HEK293 (cell line): ENCODE data around the gene ELF1.

Experiments used
- BCL11A ChIP-seq: fragments of 450-650 bp; formaldehyde crosslinking; IDR thresholded peaks from 2 replicates; pipeline ENCODE4 v1.5.1; 2016; ENCODE audit warnings: low read depth, missing biosample characterization, missing genetic modification characterization
- TCF7L2 ChIP-seq: IDR thresholded peaks from 2 replicates; pipeline ENCODE4 v1.6.1; 2011; ENCODE audit warnings: low read depth, mild to moderate bottlenecking, inconsistent platforms, low read length, moderate library complexity, borderline replicate concordance
- ZBTB49 ChIP-seq: fragments of 450-650 bp; formaldehyde crosslinking; IDR thresholded peaks from 2 replicates; pipeline ENCODE4 v1.5.1; 2016; ENCODE audit warnings: missing biosample characterization, missing genetic modification characterization, low read depth
- TF ChIP-seq, protein P1 (sequence below): fragments of 450-650 bp; formaldehyde crosslinking; optimal IDR thresholded peaks from 2 replicates; pipeline ENCODE3; 2016; ENCODE audit warnings: missing biosample characterization, mild to moderate bottlenecking, missing genetic modification characterization
- TF ChIP-seq, protein P2 (sequence below): sonication (generic); formaldehyde crosslinking; IDR thresholded peaks from 2 replicates; pipeline ENCODE4 v1.8.1; 2022; ENCODE audit warnings: mild to moderate bottlenecking, moderate library complexity, missing genetic modification reagents
- TF ChIP-seq, protein P3 (sequence below): fragments of 450-650 bp; formaldehyde crosslinking; IDR thresholded peaks from 2 replicates; pipeline ENCODE4 v1.5.1; 2016; ENCODE audit warnings: missing biosample characterization, missing genetic modification characterization

DNA sequence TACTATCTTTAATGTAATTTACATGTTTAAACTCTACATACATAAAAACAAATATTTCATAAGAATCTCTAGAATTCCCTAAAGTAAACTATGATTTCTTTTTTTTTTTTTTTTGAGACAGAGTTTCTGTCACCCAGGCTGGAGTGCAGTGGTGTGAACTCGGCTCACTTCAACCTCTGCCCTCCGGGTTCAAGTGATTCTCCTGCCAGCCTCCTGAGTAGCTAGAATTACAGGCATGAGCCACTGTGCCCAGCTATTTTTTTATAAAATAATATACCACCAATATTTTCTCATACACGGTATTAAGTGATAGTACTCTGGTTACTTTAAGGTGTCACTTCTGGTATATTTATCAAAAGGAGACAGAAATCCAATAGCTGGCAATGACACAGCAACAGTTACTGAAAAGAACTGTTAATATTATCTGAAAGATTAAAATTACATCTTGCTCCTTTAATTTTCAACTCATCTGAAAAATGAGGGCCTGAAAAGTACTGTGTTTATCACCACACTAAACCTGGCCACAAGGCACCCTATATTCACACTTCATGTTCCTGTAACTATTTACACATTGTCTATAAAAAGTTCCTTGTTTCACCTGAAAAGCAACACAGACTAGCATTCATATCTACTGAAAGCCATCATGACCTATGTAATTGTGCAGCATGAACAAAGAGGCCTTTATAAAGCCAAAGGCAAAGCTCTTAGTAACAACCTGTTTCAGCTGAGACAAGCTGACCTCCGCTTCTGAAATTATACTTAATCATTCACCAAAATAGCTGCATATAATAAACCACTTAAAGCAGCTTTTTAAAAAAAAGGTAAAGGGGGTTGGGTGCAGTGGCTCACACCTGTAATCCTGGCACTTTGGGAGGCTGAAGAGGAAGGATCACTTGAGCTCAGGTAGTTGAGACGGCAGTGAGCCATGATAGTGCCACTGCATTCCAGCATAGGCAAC lies 123.6 kb downstream of the ELF1 start:
- TF ChIP-seq, protein P1, sequence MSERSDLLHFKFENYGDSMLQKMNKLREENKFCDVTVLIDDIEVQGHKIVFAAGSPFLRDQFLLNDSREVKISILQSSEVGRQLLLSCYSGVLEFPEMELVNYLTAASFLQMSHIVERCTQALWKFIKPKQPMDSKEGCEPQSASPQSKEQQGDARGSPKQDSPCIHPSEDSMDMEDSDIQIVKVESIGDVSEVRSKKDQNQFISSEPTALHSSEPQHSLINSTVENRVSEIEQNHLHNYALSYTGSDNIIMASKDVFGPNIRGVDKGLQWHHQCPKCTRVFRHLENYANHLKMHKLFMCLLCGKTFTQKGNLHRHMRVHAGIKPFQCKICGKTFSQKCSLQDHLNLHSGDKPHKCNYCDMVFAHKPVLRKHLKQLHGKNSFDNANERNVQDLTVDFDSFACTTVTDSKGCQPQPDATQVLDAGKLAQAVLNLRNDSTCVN, result no peak
- TF ChIP-seq, protein P2, sequence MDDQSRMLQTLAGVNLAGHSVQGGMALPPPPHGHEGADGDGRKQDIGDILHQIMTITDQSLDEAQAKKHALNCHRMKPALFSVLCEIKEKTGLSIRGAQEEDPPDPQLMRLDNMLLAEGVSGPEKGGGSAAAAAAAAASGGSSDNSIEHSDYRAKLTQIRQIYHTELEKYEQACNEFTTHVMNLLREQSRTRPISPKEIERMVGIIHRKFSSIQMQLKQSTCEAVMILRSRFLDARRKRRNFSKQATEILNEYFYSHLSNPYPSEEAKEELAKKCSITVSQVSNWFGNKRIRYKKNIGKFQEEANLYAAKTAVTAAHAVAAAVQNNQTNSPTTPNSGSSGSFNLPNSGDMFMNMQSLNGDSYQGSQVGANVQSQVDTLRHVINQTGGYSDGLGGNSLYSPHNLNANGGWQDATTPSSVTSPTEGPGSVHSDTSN (CRISPR knock-in tag), result no peak
- TF ChIP-seq, protein P3, sequence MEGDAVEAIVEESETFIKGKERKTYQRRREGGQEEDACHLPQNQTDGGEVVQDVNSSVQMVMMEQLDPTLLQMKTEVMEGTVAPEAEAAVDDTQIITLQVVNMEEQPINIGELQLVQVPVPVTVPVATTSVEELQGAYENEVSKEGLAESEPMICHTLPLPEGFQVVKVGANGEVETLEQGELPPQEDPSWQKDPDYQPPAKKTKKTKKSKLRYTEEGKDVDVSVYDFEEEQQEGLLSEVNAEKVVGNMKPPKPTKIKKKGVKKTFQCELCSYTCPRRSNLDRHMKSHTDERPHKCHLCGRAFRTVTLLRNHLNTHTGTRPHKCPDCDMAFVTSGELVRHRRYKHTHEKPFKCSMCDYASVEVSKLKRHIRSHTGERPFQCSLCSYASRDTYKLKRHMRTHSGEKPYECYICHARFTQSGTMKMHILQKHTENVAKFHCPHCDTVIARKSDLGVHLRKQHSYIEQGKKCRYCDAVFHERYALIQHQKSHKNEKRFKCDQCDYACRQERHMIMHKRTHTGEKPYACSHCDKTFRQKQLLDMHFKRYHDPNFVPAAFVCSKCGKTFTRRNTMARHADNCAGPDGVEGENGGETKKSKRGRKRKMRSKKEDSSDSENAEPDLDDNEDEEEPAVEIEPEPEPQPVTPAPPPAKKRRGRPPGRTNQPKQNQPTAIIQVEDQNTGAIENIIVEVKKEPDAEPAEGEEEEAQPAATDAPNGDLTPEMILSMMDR (tag by site-specific recombination), result no peak
- TF ChIP-seq TCF7L2 (no peak), BCL11A (no peak), ZBTB49 (tag by site-specific recombination) (no peak)
